A673 (cell line): ENCODE measurements around the gene MYBL2. TPM values are rescaled to one million over a fixed set of nuclear protein-coding genes. Genes with fewer than 3 reads are reported as not detected.

ENCODE experiments used
- BruUV-seq: library from RNA; stranded (reverse); fragments of 400-500 nt; replicated peaks from 2 replicates; lab custom pipeline; 2021; lab: Mats Ljungman, UMichigan
- CTCF ChIA-PET: fragments of 300-600 bp; sonication (Branson Sonifier 250); formaldehyde crosslinking; loops from one replicate; lab custom pipeline; 2022; ENCODE audit warnings: antibody characterized with exemption; lab: Charles Lee
- POLR2A ChIA-PET: fragments of 300-600 bp; sonication (Branson Sonifier 250); formaldehyde crosslinking; loops from one replicate; lab custom pipeline; 2022; ENCODE audit warnings: antibody characterized with exemption; ENCODE audit not compliant: low non-redundant PET; lab: Charles Lee
- DNase-seq: peaks from one replicate; pipeline ENCODE4 v3.0.0-alpha.2; 2015; ENCODE audit warnings: low spot score
- H3K27ac ChIP-seq: fragments of 200-600 bp; sonication (generic); 2 replicates; pipeline ENCODE4 v1.5.1; 2016; ENCODE audit warnings: mixed run types, low read depth, mild to moderate bottlenecking, mixed read lengths, antibody characterized with exemption, low read length; ENCODE audit not compliant: poor library complexity, severe bottlenecking
- H3K27me3 ChIP-seq: fragments of 200-600 bp; sonication (generic); replicated peaks from 2 replicates; pipeline ENCODE4 v1.6.1; 2017; ENCODE audit warnings: mixed run types, low read depth, mild to moderate bottlenecking, mixed read lengths, antibody characterized with exemption, low read length; ENCODE audit not compliant: insufficient read depth, poor library complexity
- H3K36me3 ChIP-seq: fragments of 200-600 bp; sonication (generic); 2 replicates; pipeline ENCODE4 v1.6.1; 2016; ENCODE audit warnings: mixed run types, mild to moderate bottlenecking, mixed read lengths, antibody characterized with exemption, low read length; ENCODE audit not compliant: insufficient read depth, poor library complexity, severe bottlenecking
- H3K4me1 ChIP-seq: fragments of 200-600 bp; sonication (generic); 2 replicates; pipeline ENCODE4 v1.6.1; 2017; ENCODE audit warnings: mixed run types, mild to moderate bottlenecking, mixed read lengths, antibody characterized with exemption, low read length; ENCODE audit not compliant: insufficient read depth, poor library complexity, severe bottlenecking
- H3K4me3 ChIP-seq: fragments of 200-600 bp; sonication (generic); 2 replicates; pipeline ENCODE4 v1.5.1; 2016; ENCODE audit warnings: low read depth, mixed run types, mild to moderate bottlenecking, mixed read lengths, low read length; ENCODE audit not compliant: poor library complexity, severe bottlenecking
- H3K9me3 ChIP-seq: fragments of 200-600 bp; sonication (generic); 2 replicates; pipeline ENCODE4 v1.6.1; 2016; ENCODE audit warnings: mixed run types, low read depth, mild to moderate bottlenecking, mixed read lengths, antibody characterized with exemption, low read length; ENCODE audit not compliant: poor library complexity, severe bottlenecking
- CTCF ChIP-seq: fragments of 300-800, 200-600 bp; sonication (generic); conservative IDR thresholded peaks from 2 replicates; pipeline ENCODE4 v1.5.1; 2017; ENCODE audit warnings: low read depth, mild to moderate bottlenecking, antibody characterized with exemption, low read length, moderate library complexity, mixed read lengths
- EZH2 ChIP-seq: fragments of 200-600 bp; sonication (generic); IDR thresholded peaks from 2 replicates; pipeline ENCODE4 v1.6.1; 2017; ENCODE audit warnings: borderline replicate concordance, low read depth, mild to moderate bottlenecking, mixed read lengths, antibody characterized with exemption, low read length; ENCODE audit not compliant: poor library complexity, severe bottlenecking
- intact Hi-C: fragments of 100-400 bp; cut with micrococcal nuclease; formaldehyde crosslinking; loops from one replicate; pipeline ENCODE4 v1.10.0; 2022; ENCODE audit not compliant: unreplicated experiment
- total RNA-seq: library from RNA; stranded (reverse); gene quantifications from 2 replicates; pipeline ENCODE4 v1.2.3, GENCODE V29; 2021

Gene MYBL2
- total RNA-seq, 1 experiment from 2014 or later = 256 TPM

DNA sequence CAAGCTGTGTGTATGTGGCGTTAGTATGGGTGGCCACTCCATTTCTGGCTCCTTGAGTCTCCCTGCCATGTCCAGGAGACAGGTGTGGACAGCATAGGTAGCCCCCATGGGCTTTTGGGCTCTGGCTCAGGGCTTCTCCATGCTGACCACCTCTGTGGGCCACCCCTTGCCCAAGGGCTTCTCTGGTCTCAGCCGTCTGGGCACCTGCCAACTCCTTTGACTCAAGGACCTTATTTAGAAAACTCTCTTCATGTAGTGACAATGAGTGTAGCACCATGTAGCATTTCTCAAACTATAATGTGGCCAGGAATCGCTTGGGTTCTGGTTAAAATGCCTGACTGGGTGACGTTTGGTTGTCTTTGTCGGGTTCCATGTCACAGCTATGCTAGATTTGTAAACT, 65.0 kb downstream of the MYBL2 start:
- H3K27me3 ChIP-seq = no peaks in the 10 kb centered on the region
- BruUV-seq = no TSS peak
- DNase-seq = no peak
- no peak overlapping the region for H3K4me3 ChIP-seq
- CTCF ChIA-PET = no interaction called here
- no peaks in the 10 kb centered on the region for H3K36me3 ChIP-seq
- intact Hi-C loops = loop anchor here (10.0 kb wide), 1 partner anchor 57 kb away; no protein-coding TSS in a partner anchor
- H3K4me1 ChIP-seq = no peaks in the 10 kb centered on the region
- H3K9me3 ChIP-seq = no peaks in the 10 kb centered on the region
- TF ChIP-seq EZH2 = no peak
- TF ChIP-seq CTCF = no peak
- POLR2A ChIA-PET = no interaction called here
- no peak overlapping the region for H3K27ac ChIP-seq

- Histone ChIP-seq H3K27me3 (no peaks in the 10 kb centered on the region), H3K36me3 (no peaks in the 10 kb centered on the region), H3K9me3 (no peaks in the 10 kb centered on the region), H3K4me3 (no peak overlapping the region), H3K4me1 (no peaks in the 10 kb centered on the region), H3K27ac (no peak overlapping the region)
- CTCF ChIA-PET = no interaction called here
- DNase-seq = peak; percentile 21
- intact Hi-C loops = loop anchor here (10.0 kb wide), 1 partner anchor 62 kb away; no protein-coding TSS in a partner anchor
- TF ChIP-seq CTCF (no peak), EZH2 (no peak)
- BruUV-seq = no TSS peak
- POLR2A ChIA-PET = no interaction called here
These were observed 69.8 kb downstream of the MYBL2 start for GRCh38 chr20:43736588-43737158.

DNA sequence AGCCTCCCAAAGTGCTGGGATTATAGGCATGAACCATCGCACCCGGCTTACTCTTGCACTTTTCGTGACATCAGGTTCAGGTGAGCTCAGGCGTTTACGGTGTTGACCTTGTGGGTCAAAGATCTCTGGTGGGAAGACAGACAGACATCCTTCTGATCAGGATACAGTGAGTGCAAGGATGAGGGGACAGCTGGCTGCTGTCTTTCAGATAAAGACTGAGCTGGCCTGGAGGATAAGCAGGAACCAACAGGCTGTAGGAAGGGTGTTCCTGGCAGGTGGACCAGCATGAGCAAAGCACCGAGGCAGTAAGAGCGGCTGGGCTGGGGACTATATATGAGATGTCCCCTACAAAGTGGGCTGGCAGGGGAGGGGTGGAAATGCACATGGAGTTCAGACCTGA, 71.0 kb downstream of the MYBL2 start:
- ChIA-PET CTCF (no interaction called here), POLR2A (no interaction called here)
- no peak overlapping the region for H3K4me3 ChIP-seq
- TF ChIP-seq EZH2 (no peak), CTCF (no peak)
- no peak overlapping the region for H3K27ac ChIP-seq
- no peaks in the 10 kb centered on the region for H3K4me1 ChIP-seq
- intact Hi-C loops = loop anchor here (10.0 kb wide), 1 partner anchor 63 kb away; no protein-coding TSS in a partner anchor
- H3K27me3 ChIP-seq = no peaks in the 10 kb centered on the region
- no peak for DNase-seq
- no TSS peak for BruUV-seq
- H3K9me3 ChIP-seq = no peaks in the 10 kb centered on the region
- no peaks in the 10 kb centered on the region for H3K36me3 ChIP-seq
